MCF 10A (cell line): ENCODE results near the gene CYP2C9. TPM values are rescaled to one million over a fixed set of nuclear protein-coding genes. Genes with fewer than 3 reads are reported as not detected.

ENCODE experiments used
- BruUV-seq: library from RNA; stranded (reverse); fragments of 400-500 nt; replicated peaks from 2 replicates; lab custom pipeline; 2021; lab: Mats Ljungman, UMichigan
- CTCF ChIA-PET: fragments of 300-600 bp; sonication (Branson Sonifier 250); formaldehyde crosslinking; extraction: SDS; loops from one replicate; lab custom pipeline; 2021; ENCODE audit warnings: antibody characterized with exemption, inconsistent platforms; lab: Yijun Ruan, JAX
- POLR2A ChIA-PET: fragments of 300-600, 350-650 bp; sonication (Branson Sonifier 250); formaldehyde crosslinking; extraction: SDS; loops from one replicate; lab custom pipeline; 2020; ENCODE audit warnings: antibody characterized with exemption, inconsistent platforms; lab: Yijun Ruan, JAX
- DNase-seq: peaks from one replicate; pipeline ENCODE4 v3.0.0-alpha.2; 2018; ENCODE audit not compliant: unreplicated experiment
- H3K27ac Mint-ChIP-seq: one replicate; pipeline ENCODE4 v1.8.0; 2022; ENCODE audit warnings: mild to moderate bottlenecking, low read depth, mixed read lengths; ENCODE audit not compliant: unreplicated experiment
- H3K27me3 Mint-ChIP-seq: one replicate; pipeline ENCODE4 v1.8.0; 2022; ENCODE audit warnings: mixed read lengths; ENCODE audit not compliant: insufficient read depth, unreplicated experiment
- H3K36me3 Mint-ChIP-seq: one replicate; pipeline ENCODE4 v1.8.0; 2022; ENCODE audit warnings: mild to moderate bottlenecking, moderate library complexity, mixed read lengths; ENCODE audit not compliant: insufficient read depth, unreplicated experiment
- H3K4me1 Mint-ChIP-seq: one replicate; pipeline ENCODE4 v1.8.0; 2022; ENCODE audit warnings: mixed read lengths; ENCODE audit not compliant: insufficient read depth, unreplicated experiment
- H3K4me3 Mint-ChIP-seq: one replicate; pipeline ENCODE4 v1.8.0; 2022; ENCODE audit warnings: mild to moderate bottlenecking, moderate library complexity, mixed read lengths; ENCODE audit not compliant: unreplicated experiment
- H3K9me3 Mint-ChIP-seq: one replicate; pipeline ENCODE4 v1.8.0; 2022; ENCODE audit warnings: mixed read lengths; ENCODE audit not compliant: unreplicated experiment
- intact Hi-C: fragments of 100-400 bp; cut with micrococcal nuclease; formaldehyde crosslinking; loops from 2 replicates; pipeline ENCODE4 v1.14.1; 2022
- total RNA-seq: library from RNA; stranded (reverse); gene quantifications from 2 replicates; pipeline ENCODE4 v1.2.3, GENCODE V29; 2022
- TF ChIP-seq, protein P1 (sequence below): fragments of 200-600 bp; IDR thresholded peaks from one replicate; pipeline ENCODE4 v1.8.0; 2022; ENCODE audit warnings: antibody characterized with exemption, mild to moderate bottlenecking; ENCODE audit not compliant: unreplicated experiment

CYP2C9 gene
- total RNA-seq, 1 experiment from 2014 or later = not detected

DNA sequence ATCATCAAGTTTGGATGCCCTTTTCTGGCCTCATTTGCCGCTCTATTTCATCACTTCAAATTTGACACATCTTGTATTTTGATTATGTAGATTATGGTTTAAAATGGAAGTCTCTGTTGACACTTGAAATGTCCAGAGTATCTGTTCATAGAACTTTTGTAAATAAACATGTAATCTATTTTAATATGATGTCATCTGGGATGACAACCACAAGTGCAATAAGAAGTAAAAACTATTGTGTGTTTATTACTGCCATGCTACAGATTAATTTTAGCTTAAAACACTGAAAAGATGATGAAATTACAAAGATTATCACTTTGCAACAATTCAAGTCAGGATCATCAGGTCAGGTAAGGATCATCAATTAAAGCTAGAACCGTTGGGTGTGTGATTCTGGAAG is 100.8 kb downstream of the CYP2C9 start:
- Mint-ChIP-seq H3K4me3 (no peak overlapping the region), H3K9me3 (no peaks in the 10 kb centered on the region), H3K27ac (no peak overlapping the region), H3K27me3 (peaks cover 22% of the 10 kb centered on the region), H3K4me1 (peaks cover 6% of the 10 kb centered on the region), H3K36me3 (no peaks in the 10 kb centered on the region)
- no TSS peak for BruUV-seq
- ChIA-PET POLR2A (interaction anchor here (1.2 kb wide), 1 partner anchor 258 kb away, joined by 3 read pairs; no protein-coding TSS in a partner anchor), CTCF (interaction anchor here (1.3 kb wide), 1 partner anchor 75 kb away, joined by 3 read pairs; no protein-coding TSS in a partner anchor)
- TF ChIP-seq, protein P1, sequence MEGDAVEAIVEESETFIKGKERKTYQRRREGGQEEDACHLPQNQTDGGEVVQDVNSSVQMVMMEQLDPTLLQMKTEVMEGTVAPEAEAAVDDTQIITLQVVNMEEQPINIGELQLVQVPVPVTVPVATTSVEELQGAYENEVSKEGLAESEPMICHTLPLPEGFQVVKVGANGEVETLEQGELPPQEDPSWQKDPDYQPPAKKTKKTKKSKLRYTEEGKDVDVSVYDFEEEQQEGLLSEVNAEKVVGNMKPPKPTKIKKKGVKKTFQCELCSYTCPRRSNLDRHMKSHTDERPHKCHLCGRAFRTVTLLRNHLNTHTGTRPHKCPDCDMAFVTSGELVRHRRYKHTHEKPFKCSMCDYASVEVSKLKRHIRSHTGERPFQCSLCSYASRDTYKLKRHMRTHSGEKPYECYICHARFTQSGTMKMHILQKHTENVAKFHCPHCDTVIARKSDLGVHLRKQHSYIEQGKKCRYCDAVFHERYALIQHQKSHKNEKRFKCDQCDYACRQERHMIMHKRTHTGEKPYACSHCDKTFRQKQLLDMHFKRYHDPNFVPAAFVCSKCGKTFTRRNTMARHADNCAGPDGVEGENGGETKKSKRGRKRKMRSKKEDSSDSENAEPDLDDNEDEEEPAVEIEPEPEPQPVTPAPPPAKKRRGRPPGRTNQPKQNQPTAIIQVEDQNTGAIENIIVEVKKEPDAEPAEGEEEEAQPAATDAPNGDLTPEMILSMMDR = no peak
- no peak for DNase-seq
- intact Hi-C loops = no loop called here

Other genes starting within 250 kb of the CYP2C9 start
- not detected in 2 replicates for gene CYP2C19, start 176.0 kb upstream of the CYP2C9 start, total RNA-seq
- not detected in 2 replicates for gene CYP2C8, start 130.8 kb downstream of the CYP2C9 start, total RNA-seq